ENCODE measurements around the gene TMPRSS11D.

The TMPRSS11D gene, protein sequence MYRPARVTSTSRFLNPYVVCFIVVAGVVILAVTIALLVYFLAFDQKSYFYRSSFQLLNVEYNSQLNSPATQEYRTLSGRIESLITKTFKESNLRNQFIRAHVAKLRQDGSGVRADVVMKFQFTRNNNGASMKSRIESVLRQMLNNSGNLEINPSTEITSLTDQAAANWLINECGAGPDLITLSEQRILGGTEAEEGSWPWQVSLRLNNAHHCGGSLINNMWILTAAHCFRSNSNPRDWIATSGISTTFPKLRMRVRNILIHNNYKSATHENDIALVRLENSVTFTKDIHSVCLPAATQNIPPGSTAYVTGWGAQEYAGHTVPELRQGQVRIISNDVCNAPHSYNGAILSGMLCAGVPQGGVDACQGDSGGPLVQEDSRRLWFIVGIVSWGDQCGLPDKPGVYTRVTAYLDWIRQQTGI

GRCh38 chr4:67883902-67884301 is at the start of gene TMPRSS11D:
Gene TMPRSS11D (minus strand): TSS chr4:67884002. CDS start chr4:67883933, 69 bp downstream.
- Histone ChIP-seq H3K9me3 (ENCODE audit: control insufficient read depth, insufficient read depth, low read depth, low read length) (no peaks in the 10 kb centered on the region), H3K36me3 (ENCODE audit: control insufficient read depth in 2 of 2, insufficient read depth in 1 of 2, low read length in 2 of 2) (no peaks in the 10 kb centered on the region), H3K4me1 (ENCODE audit: control insufficient read depth, insufficient read depth, low read length) (no peaks in the 10 kb centered on the region), H3K4me3 (ENCODE audit: low read depth, low read length) (no peak within 1 kb of the TSS), H3K27ac (ENCODE audit: extremely low read depth, low read depth, low read length) (no peak within 1 kb of the TSS)
- POLR2A ChIA-PET: no interaction called here
- TF ChIP-seq ZNF416 (tag by site-specific recombination; IDR thresholded peaks at IDR 0.05) (no peak), ZNF677 (tag by site-specific recombination; IDR thresholded peaks at IDR 0.05) (no peak), ZFP37 (tag by site-specific recombination; IDR thresholded peaks at IDR 0.05) (no peak), ZNF362 (tag by site-specific recombination; IDR thresholded peaks at IDR 0.05) (no peak), ZNF776 (tag by site-specific recombination; IDR thresholded peaks at IDR 0.05; ENCODE audit: borderline replicate concordance) (no peak)
- TF ChIP-seq, protein P1, sequence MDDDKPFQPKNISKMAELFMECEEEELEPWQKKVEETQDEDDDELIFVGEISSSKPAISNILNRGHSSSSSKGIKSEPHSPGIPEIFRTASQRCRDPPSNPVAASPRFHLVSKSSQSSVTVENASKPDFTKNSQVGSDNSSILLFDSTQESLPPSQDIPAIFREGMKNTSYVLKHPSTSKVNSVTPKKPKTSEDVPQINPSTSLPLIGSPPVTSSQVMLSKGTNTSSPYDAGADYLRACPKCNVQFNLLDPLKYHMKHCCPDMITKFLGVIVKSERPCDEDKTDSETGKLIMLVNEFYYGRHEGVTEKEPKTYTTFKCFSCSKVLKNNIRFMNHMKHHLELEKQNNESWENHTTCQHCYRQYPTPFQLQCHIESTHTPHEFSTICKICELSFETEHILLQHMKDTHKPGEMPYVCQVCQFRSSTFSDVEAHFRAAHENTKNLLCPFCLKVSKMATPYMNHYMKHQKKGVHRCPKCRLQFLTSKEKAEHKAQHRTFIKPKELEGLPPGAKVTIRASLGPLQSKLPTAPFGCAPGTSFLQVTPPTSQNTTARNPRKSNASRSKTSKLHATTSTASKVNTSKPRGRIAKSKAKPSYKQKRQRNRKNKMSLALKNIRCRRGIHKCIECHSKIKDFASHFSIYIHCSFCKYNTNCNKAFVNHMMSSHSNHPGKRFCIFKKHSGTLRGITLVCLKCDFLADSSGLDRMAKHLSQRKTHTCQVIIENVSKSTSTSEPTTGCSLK (tag by site-specific recombination; IDR thresholded peaks at IDR 0.05): no peak
- CTCF ChIA-PET: no interaction called here

- no peak overlapping the region for H3K27ac ChIP-seq (ENCODE audit: extremely low read depth, low read depth, low read length)
Measured at GRCh38 chr4:67933038-67933437, 49.2 kb upstream of the TMPRSS11D start.

GRCh38 chr4:67931256-67931655 is 47.5 kb upstream of the TMPRSS11D start:
- Histone ChIP-seq H3K36me3 (ENCODE audit: control insufficient read depth in 2 of 2, insufficient read depth in 1 of 2, low read length in 2 of 2) (no peaks in the 10 kb centered on the region), H3K4me3 (ENCODE audit: low read depth, low read length) (no peak overlapping the region), H3K9me3 (ENCODE audit: control insufficient read depth, insufficient read depth, low read depth, low read length) (no peaks in the 10 kb centered on the region), H3K27ac (ENCODE audit: extremely low read depth, low read depth, low read length) (no peak overlapping the region), H3K4me1 (ENCODE audit: control insufficient read depth, insufficient read depth, low read length) (no peaks in the 10 kb centered on the region; the same call in 1 of the 2 replicates)
- TF ChIP-seq ZNF416 (tag by site-specific recombination; IDR thresholded peaks at IDR 0.05): no peak
- no peak for TF ChIP-seq PATZ1 (tag by site-specific recombination; IDR thresholded peaks at IDR 0.05)
- no peak for TF ChIP-seq ZNF37A (tag by site-specific recombination; IDR thresholded peaks at IDR 0.05)
- TF ChIP-seq ZNF571 (tag by site-specific recombination; IDR thresholded peaks at IDR 0.05): no peak
- TF ChIP-seq ZNF510 (tag by site-specific recombination; IDR thresholded peaks at IDR 0.05; ENCODE audit: insufficient replicate concordance): no peak
- TF ChIP-seq ZNF785 (tag by site-specific recombination; IDR thresholded peaks at IDR 0.05): no peak
- no peak for TF ChIP-seq ZNF600 (tag by site-specific recombination; IDR thresholded peaks at IDR 0.05)
- CTCF ChIA-PET: no interaction called here
- POLR2A ChIA-PET: no interaction called here

More at GRCh38 chr4:67933038-67933437, 49.2 kb upstream of the TMPRSS11D start:
- Histone ChIP-seq H3K4me3 (ENCODE audit: low read depth, low read length) (no peak overlapping the region), H3K4me1 (ENCODE audit: control insufficient read depth, insufficient read depth, low read length) (no peaks in the 10 kb centered on the region; the same call in 1 of the 2 replicates), H3K9me3 (ENCODE audit: control insufficient read depth, insufficient read depth, low read depth, low read length) (no peaks in the 10 kb centered on the region), H3K36me3 (ENCODE audit: control insufficient read depth in 2 of 2, insufficient read depth in 1 of 2, low read length in 2 of 2) (no peaks in the 10 kb centered on the region)
- ChIA-PET CTCF (interaction anchor here (0.7 kb wide), 1 partner anchor 16 kb away, joined by 4 read pairs; no protein-coding TSS in a partner anchor), POLR2A (no interaction called here)
- TF ChIP-seq ZNF184 (tag by site-specific recombination; IDR thresholded peaks at IDR 0.05) (no peak), KLF10 (tag by site-specific recombination; IDR thresholded peaks at IDR 0.05) (no peak), ZNF664 (tag by site-specific recombination; IDR thresholded peaks at IDR 0.05) (no peak), ZNF549 (tag by site-specific recombination; IDR thresholded peaks at IDR 0.05) (no peak), HOXC10 (CRISPR knock-in tag; IDR thresholded peaks at IDR 0.05) (no peak), ZNF529 (tag by site-specific recombination; IDR thresholded peaks at IDR 0.05; ENCODE audit: insufficient replicate concordance) (no peak), ZNF560 (tag by site-specific recombination; IDR thresholded peaks at IDR 0.05; ENCODE audit: borderline replicate concordance) (no peak), GLIS1 (tag by site-specific recombination; IDR thresholded peaks at IDR 0.05) (no peak)

Measured in HEK293 (cell line).